ENCODE data around the gene MMP7. TPM values are rescaled to one million over a fixed set of nuclear protein-coding genes. Genes with fewer than 3 reads are reported as not detected.

The MMP7 gene
- total and polyA plus RNA-seq, 12 donors = 0.39 to 0.61 (median 0.44) TPM; not detected in 9

- no peak for DNase-seq
- TF ChIP-seq, protein P1, sequence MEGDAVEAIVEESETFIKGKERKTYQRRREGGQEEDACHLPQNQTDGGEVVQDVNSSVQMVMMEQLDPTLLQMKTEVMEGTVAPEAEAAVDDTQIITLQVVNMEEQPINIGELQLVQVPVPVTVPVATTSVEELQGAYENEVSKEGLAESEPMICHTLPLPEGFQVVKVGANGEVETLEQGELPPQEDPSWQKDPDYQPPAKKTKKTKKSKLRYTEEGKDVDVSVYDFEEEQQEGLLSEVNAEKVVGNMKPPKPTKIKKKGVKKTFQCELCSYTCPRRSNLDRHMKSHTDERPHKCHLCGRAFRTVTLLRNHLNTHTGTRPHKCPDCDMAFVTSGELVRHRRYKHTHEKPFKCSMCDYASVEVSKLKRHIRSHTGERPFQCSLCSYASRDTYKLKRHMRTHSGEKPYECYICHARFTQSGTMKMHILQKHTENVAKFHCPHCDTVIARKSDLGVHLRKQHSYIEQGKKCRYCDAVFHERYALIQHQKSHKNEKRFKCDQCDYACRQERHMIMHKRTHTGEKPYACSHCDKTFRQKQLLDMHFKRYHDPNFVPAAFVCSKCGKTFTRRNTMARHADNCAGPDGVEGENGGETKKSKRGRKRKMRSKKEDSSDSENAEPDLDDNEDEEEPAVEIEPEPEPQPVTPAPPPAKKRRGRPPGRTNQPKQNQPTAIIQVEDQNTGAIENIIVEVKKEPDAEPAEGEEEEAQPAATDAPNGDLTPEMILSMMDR (IDR thresholded peaks at IDR 0.05) = no peak
- TF ChIP-seq POLR2A (IDR thresholded peaks at IDR 0.05) = no peak
- intact Hi-C loops (cut with DNase I) = no loop called here
- Histone ChIP-seq H3K36me3 (replicated peaks in 1 of 2) (no peaks in the 10 kb centered on the region), H3K4me3 (no peak overlapping the region), H3K9me3 (replicated peaks in 1 of 3) (no peaks in the 10 kb centered on the region), H3K4me1 (replicated peaks in 1 of 2) (no peaks in the 10 kb centered on the region), H3K27ac (no peak overlapping the region), H3K27me3 (no peaks in the 10 kb centered on the region)
- 76 to 84% (median 79%) methylated on average over 2 of the region's 2 CpGs for WGBS, 4 donors
Measured at GRCh38 chr11:102552020-102552419, 21.5 kb upstream of the MMP7 start.

DNA sequence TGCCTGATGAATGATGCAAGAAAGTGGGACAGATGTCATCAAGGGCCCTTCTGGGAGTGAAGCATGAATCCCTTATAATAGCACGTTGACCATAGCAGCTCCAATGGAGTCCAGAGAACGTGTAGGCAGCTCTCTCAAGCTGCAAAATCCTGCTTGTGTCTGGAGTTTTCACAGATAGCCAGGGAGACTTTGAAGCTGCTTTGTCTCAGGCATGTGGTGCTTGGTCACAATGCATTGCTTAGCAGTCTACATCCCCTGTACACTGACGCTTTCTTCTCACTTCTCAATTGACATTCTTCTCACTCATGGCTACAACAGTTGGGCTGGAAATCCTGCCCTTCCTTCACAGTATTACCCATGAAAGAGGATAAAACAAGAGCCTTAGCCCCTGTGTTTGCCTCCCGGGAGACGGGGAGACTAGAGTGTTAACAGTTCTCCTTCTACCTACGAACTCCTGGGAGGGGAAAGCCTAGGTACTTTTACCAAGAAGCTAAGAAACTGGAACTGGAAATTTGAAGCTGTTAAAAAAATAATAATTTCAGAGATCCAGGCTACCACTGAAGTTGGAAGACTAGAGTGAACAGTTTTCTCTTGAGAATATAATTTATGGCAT lies 20.7 kb upstream of the MMP7 start:
- H3K27ac ChIP-seq = no peak overlapping the region
- intact Hi-C loops (cut with DNase I) = no loop called here
- H3K4me3 ChIP-seq = no peak overlapping the region
- H3K9me3 ChIP-seq (replicated peaks in 1 of 3) = no peaks in the 10 kb centered on the region
- H3K4me1 ChIP-seq (replicated peaks in 1 of 2) = no peaks in the 10 kb centered on the region
- no peak for DNase-seq
- H3K27me3 ChIP-seq = no peaks in the 10 kb centered on the region
- TF ChIP-seq, protein P1 (IDR thresholded peaks at IDR 0.05) = no peak
- no peak for TF ChIP-seq POLR2A (IDR thresholded peaks at IDR 0.05)
- no peaks in the 10 kb centered on the region for H3K36me3 ChIP-seq (replicated peaks in 1 of 2)
- WGBS, 4 donors = 66 to 73% (median 72%) methylated on average over 6 of the region's 6 CpGs

DNA sequence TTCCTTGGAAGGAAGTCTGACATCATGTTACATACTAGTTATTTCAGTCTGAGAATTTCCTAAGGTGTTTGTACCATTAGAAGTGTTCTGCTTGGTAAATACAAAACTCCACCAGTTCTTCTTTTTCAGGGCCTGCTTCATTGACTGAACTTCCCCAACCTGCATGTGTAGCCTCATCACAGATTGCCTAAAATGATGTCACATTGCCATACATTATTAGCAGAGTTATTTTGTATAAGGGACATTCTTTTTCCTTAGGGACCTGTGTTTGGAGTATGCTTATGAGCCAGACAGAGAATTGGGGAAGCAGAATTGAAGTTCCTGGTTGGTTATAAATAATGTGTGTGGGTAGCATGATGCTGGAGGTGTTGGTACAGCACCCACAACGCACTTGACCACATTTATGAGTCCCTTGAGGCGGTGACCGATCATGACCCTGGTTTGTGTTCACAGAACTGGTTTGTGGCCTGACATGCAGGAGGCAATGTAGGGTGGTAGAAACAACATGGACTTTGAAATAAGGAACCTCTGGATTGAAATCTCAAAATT lies 16.4 kb upstream of the MMP7 start:
- TF ChIP-seq POLR2A (IDR thresholded peaks at IDR 0.05) = no peak
- TF ChIP-seq, protein P1 (IDR thresholded peaks at IDR 0.05) = no peak
- no peak overlapping the region for H3K27ac ChIP-seq
- no peaks in the 10 kb centered on the region for H3K9me3 ChIP-seq (replicated peaks in 1 of 3)
- H3K36me3 ChIP-seq (replicated peaks in 1 of 2) = no peaks in the 10 kb centered on the region
- WGBS, 4 donors = 73 to 81% (median 74%) methylated on average over 3 of the region's 3 CpGs
- intact Hi-C loops (cut with DNase I) = no loop called here
- DNase-seq = no peak
- H3K4me3 ChIP-seq = no peak overlapping the region
- H3K27me3 ChIP-seq = no peaks in the 10 kb centered on the region
- H3K4me1 ChIP-seq (replicated peaks in 1 of 2) = no peaks in the 10 kb centered on the region

GRCh38 chr11:102546427-102546826 lies 15.9 kb upstream of the MMP7 start:
- Histone ChIP-seq H3K36me3 (replicated peaks in 1 of 2) (no peaks in the 10 kb centered on the region), H3K4me3 (no peak overlapping the region), H3K4me1 (replicated peaks in 1 of 2) (no peaks in the 10 kb centered on the region), H3K9me3 (replicated peaks in 1 of 3) (no peaks in the 10 kb centered on the region), H3K27ac (no peak overlapping the region), H3K27me3 (no peaks in the 10 kb centered on the region)
- WGBS, 4 donors = 70 to 82% (median 72%) methylated on average over 4 of the region's 4 CpGs
- TF ChIP-seq, protein P1 (IDR thresholded peaks at IDR 0.05) = no peak
- no peak for TF ChIP-seq POLR2A (IDR thresholded peaks at IDR 0.05)
- intact Hi-C loops (cut with DNase I) = no loop called here
- no peak for DNase-seq

All from adrenal gland (tissue), 12 donors.